AG08396 (cell line): Measurements from ENCODE around the gene SLC25A3.
A peak's percentile ranks its signal among the peaks of the same experiment; 100 is the strongest.
"Not testable (repeated sequence)": the region's sequence is repeated elsewhere in the genome, so short reads cannot be mapped to it uniquely, and the experiment has no call there.

Experiments
- DNase-seq: peaks from one replicate; pipeline ENCODE4 v3.0.0; 2012; ENCODE audit warnings: low spot score, mixed read lengths

Gene SLC25A3

DNA sequence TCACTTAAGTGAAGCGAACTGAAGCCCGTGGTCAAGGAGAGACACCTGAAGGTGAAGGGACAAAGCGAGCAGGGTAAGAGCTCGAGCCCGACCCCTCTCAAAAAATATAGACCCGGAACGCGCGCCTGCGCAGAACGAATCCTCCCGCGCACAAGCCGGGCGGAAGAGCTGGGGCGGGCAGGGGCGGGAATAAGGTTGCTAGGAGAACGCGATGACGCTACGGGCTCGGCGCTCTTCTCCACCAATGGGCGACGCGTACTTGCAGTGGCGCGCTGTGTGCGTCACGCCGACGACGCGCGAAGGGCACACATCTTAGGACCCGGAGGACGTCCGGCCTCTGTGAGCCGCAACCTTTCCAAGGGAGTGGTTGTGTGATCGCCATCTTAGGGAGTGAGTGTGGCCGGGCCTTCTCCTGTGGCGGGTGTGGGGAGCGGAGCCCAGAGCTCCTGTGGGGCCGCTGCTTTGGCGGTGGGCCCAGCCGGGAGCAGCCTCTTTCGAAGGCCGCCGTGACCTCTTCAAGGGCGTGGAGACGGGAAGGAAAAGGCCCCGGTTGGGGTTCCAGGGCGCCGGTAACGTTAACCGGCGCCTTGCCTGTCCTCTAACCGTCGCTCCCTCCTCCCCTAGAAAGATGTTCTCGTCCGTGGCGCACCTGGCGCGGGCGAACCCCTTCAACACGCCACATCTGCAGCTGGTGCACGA, at the start of gene SLC25A3:
Gene SLC25A3, plus strand, starts transcription at position 336 of the 699 bp plus-strand sequence. Its CDS starts 293 bp downstream, at position 629.
- DNase-seq: peak; percentile 97

GRCh38 chr12:98543701-98544100, 49.8 kb upstream of the SLC25A3 start:
- no peak for DNase-seq

- no peak for DNase-seq
Measured at GRCh38 chr12:98544751-98545150, 48.7 kb upstream of the SLC25A3 start.

- DNase-seq: no peak
Measured at GRCh38 chr12:98549371-98550110, 43.9 kb upstream of the SLC25A3 start.

DNA sequence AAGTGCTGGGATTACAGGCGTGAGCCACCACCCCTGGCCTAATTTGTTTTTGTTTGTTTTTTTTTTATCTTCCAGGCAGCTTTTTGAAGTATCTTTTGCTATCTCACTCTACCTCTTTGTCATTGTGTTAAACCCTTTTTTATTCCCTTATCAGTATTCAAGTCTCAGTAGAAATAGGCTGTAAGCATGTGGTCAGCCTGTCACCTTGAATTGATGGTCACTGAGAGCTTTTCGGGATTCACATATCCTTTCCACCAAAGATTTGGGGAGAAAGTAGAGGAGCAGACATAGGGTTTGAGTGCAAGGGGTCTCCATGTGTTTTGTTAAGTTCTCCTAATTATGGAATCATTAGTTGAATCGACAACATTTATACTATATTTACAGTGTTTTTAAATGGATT, 41.7 kb upstream of the SLC25A3 start:
- no peak for DNase-seq

- not testable (repeated sequence) for DNase-seq
Measured at GRCh38 chr12:98558097-98558496, 35.4 kb upstream of the SLC25A3 start.

DNA sequence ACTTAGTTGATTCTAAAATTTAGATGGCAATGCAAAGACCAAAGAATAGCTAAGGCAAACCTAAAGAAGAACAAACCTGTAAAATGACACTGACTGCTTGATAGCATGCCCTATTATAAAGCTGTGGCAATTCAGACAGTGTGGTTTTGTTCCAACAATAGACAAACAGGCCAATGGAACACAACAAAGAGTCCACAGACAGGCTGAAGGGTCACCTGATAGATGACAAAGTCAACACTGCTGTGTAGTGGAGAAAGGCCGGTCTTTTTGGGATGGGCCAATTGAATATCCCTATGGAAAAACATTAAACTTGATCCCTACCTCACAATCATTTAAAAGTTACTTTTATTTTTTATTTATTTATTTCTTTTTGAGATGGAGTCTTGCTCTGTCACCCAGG, 33.8 kb upstream of the SLC25A3 start:
- DNase-seq: no peak

GRCh38 chr12:98561846-98562245, 31.6 kb upstream of the SLC25A3 start:
- no peak for DNase-seq

DNA sequence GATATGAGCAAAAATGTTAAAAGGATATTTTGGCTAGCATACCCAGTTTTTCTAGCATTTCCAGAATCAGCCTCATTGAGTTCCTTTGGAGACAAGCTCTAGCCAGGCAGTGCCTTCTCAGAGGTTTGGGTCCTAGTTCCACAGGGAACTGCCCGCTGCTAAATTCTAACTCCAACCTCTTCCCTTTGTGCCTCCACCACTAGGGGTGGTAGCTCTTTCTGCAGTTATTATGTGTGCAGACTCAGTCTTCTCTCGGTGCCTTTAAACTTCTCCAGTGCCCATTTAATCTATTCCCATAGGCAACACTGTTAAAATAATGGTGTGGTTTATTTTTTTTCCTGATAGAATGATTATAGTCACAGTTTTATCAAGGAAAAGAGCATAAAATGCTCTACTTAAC, 21.5 kb upstream of the SLC25A3 start:
- DNase-seq: no peak

DNA sequence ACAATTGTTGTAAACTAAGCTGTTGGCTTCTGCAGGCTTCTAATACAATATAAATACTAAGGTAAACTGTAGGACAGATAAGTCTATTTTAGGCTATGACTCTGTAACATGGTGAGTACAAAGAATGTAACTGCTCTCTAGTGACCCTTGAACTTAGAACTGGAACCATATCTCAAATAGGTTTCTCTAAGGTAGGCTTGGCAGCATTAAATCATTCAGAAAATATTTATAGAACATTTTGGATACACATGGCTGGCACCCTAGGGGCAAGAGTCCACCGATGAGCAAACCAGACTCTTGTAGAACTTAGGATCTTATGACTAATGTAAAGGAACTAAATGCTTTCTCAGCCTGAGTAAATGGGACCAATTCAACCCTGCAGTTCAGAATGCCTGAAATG, 19.4 kb upstream of the SLC25A3 start:
- DNase-seq: no peak

GRCh38 chr12:98575013-98575412, 18.5 kb upstream of the SLC25A3 start:
- DNase-seq: no peak

- not testable (repeated sequence) for DNase-seq
Measured at GRCh38 chr12:98576795-98577194, 16.7 kb upstream of the SLC25A3 start.

GRCh38 chr12:98578392-98578791, 15.1 kb upstream of the SLC25A3 start:
- DNase-seq: no peak

DNA sequence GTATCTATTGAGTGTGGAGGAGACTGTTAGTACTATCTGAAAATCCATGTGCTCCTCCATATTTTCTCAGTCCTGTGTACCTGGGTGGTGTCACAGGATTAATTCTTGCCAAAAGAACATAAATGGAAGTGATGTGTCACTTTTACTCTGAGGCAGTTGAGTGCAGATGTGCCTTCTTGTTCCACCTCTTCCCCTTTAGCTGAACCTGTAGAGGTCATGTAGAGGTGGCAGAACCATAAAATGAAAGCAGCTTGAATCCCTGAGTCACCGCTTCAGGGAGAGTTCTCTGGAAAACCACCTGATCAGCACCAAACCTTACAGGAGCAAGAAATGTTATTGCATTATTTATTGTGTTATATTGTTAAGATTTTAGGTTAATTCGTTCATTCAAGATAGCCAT, 14.7 kb upstream of the SLC25A3 start:
- DNase-seq: no peak

GRCh38 chr12:98579347-98579746, 14.1 kb upstream of the SLC25A3 start:
- DNase-seq: no peak

- no peak for DNase-seq
Measured at GRCh38 chr12:98579835-98580234, 13.7 kb upstream of the SLC25A3 start.

- DNase-seq: no peak
Measured at GRCh38 chr12:98580695-98581094, 12.8 kb upstream of the SLC25A3 start.

- no peak for DNase-seq
Measured at GRCh38 chr12:98581101-98581500, 12.4 kb upstream of the SLC25A3 start.

DNA sequence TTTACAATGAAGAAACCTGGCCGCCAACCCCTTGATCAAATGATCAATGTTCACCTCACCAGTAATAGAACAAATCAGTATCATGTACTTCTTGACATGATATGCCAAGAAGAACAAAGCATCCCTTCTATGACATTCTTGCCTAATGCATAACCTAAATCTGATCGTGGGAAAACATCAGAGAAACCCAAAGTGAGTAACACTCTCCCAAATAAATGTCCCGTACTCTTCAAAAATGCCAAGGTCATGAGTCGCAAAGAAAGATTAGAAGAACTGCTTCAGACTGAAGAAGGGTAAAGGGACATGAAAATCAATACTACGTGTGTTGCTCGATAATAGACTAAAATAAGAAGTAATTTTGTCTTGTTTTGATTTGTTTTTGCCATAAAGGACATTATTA, 11.4 kb upstream of the SLC25A3 start:
- no peak for DNase-seq

- DNase-seq: no peak
Measured at GRCh38 chr12:98587084-98587483, 6.4 kb upstream of the SLC25A3 start.

DNA sequence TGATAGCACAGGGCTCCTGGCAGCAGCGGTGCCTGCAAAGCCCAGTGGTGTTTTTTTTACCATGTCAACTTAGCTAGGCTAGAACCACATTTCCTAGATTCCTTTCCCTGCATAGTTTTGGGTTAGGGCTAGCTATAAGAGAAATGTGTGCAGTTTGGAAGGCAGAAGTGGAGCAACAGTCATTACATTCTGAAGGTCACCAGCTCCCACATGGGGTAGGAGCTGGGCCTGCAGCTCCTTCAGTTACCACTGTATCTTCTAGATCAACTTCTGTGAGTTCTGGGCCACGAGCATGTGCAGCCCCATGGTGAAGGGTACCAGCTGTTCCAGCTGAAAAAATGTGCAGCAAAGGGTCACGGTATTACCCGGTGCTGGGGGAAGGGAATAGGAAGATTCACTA, 2.3 kb upstream of the SLC25A3 start:
- DNase-seq: peak; percentile 16

- no peak for DNase-seq
Measured at GRCh38 chr12:98592825-98593322, 612 bp upstream of the SLC25A3 start.

DNA sequence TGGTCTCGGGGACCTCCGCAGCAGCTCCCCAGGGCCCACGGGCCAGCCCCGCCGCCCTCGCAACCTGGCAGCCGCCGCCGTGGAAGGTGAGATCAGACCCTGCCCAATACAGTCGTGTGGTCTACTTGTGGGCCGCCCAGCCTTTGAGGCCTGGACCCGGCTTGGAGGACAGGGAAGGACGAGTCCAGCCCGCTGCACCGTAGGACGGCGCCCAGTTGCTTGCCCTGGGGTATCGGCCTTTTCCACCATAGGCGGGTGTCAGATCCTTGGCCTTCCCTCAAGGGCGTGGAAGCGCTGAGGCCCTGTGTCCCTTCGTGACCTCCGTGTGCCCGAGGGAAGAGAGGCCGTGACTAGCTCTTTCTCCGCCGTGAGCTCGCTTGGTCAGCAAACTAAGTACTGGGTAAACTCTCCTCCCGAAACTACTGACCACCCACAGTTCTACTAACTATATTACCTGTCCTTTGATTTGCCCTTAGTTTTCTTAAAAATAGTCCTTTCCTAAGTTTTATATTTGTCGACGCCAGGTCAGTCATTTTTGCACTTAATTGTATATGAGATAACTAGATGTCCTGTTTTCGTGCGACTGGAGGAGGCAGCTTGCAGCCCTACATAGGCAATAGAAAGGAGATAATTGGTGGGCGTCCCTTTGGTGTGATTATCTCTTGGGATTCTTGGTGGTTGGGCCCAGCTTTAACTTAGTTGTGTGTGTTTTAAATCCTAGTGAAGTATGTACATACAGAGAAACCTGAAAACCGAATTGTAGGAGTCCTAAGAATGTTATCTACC, 757 bp downstream of the SLC25A3 start:
- DNase-seq: no peak
